GM12864 (cell line): ENCODE data around the gene TRIM71.

Experiments used
- DNase-seq: peaks from one replicate; pipeline ENCODE4 v3.0.0-alpha.2; 2011; ENCODE audit warnings: low read depth
- H3K4me3 ChIP-seq: 2 replicates; pipeline ENCODE4 v1.5.1; 2011; ENCODE audit warnings: mild to moderate bottlenecking, low read depth, low read length, control low read depth
- TF ChIP-seq, protein P1 (sequence below): IDR thresholded peaks from 2 replicates; pipeline ENCODE4 v1.5.1; 2011; ENCODE audit warnings: low read depth, mild to moderate bottlenecking, moderate library complexity, low read length, control low read depth, inconsistent platforms; ENCODE audit errors: missing control alignments

Gene TRIM71

GRCh38 chr3:32946973-32947788, 129.4 kb downstream of the TRIM71 start:
- H3K4me3 ChIP-seq, result no peak overlapping the region
- TF ChIP-seq, protein P1, sequence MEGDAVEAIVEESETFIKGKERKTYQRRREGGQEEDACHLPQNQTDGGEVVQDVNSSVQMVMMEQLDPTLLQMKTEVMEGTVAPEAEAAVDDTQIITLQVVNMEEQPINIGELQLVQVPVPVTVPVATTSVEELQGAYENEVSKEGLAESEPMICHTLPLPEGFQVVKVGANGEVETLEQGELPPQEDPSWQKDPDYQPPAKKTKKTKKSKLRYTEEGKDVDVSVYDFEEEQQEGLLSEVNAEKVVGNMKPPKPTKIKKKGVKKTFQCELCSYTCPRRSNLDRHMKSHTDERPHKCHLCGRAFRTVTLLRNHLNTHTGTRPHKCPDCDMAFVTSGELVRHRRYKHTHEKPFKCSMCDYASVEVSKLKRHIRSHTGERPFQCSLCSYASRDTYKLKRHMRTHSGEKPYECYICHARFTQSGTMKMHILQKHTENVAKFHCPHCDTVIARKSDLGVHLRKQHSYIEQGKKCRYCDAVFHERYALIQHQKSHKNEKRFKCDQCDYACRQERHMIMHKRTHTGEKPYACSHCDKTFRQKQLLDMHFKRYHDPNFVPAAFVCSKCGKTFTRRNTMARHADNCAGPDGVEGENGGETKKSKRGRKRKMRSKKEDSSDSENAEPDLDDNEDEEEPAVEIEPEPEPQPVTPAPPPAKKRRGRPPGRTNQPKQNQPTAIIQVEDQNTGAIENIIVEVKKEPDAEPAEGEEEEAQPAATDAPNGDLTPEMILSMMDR, result no peak
- no peak for DNase-seq
